HL-60/S4 treated with retinoic acid at 250 ng/mL for 4 days and 3 days (cell line): ENCODE data around the gene PRSS22.

ENCODE experiments used
- in situ Hi-C: fragments of 300-500 bp; cut with MboI; formaldehyde crosslinking; loops from 2 replicates; pipeline ENCODE4 v1.7.0; 2022; ENCODE audit warnings: low sequenced_read_pairs

Gene PRSS22

GRCh38 chr16:2829501-2830354 lies 28.2 kb downstream of the PRSS22 start, which contains the start of gene ZG16B:
Gene ZG16B (plus strand): TSS chr16:2830303. CDS start chr16:2830442, 139 bp downstream.
- in situ Hi-C loops: no loop called here

GRCh38 chr16:2828876-2829430 lies 29.0 kb downstream of the PRSS22 start:
- in situ Hi-C loops: no loop called here

- in situ Hi-C loops: no loop called here
Measured at GRCh38 chr16:2828521-2828840, 29.5 kb downstream of the PRSS22 start.

GRCh38 chr16:2827831-2828520 lies 30.0 kb downstream of the PRSS22 start:
- in situ Hi-C loops: no loop called here

GRCh38 chr16:2827374-2827791 lies 30.6 kb downstream of the PRSS22 start:
- in situ Hi-C loops: no loop called here

- in situ Hi-C loops: no loop called here
Measured at GRCh38 chr16:2826591-2827373, 31.2 kb downstream of the PRSS22 start.

GRCh38 chr16:2825906-2826305 lies 32.1 kb downstream of the PRSS22 start:
- in situ Hi-C loops: no loop called here

GRCh38 chr16:2825049-2825742 lies 32.8 kb downstream of the PRSS22 start:
- in situ Hi-C loops: no loop called here

- in situ Hi-C loops: no loop called here
Measured at GRCh38 chr16:2824626-2825025, 33.3 kb downstream of the PRSS22 start.

GRCh38 chr16:2822496-2822895 lies 35.5 kb downstream of the PRSS22 start:
- in situ Hi-C loops: no loop called here

GRCh38 chr16:2822158-2822495 lies 35.8 kb downstream of the PRSS22 start:
- in situ Hi-C loops: no loop called here

- in situ Hi-C loops: no loop called here
Measured at GRCh38 chr16:2821487-2822157, 36.3 kb downstream of the PRSS22 start.

- in situ Hi-C loops: no loop called here
Measured at GRCh38 chr16:2820836-2821486, 37.0 kb downstream of the PRSS22 start.

GRCh38 chr16:2819939-2820835 lies 37.8 kb downstream of the PRSS22 start:
- in situ Hi-C loops: no loop called here

- in situ Hi-C loops: no loop called here
Measured at GRCh38 chr16:2819179-2819938, 38.6 kb downstream of the PRSS22 start.

- in situ Hi-C loops: no loop called here
Measured at GRCh38 chr16:2818272-2818876, 39.6 kb downstream of the PRSS22 start.
